ELR (cell line): ENCODE measurements around the gene ESYT2.

ENCODE experiments used
- DNase-seq: peaks from one replicate; pipeline ENCODE4 v3.0.0-alpha.2; 2015; ENCODE audit warnings: low read depth

ESYT2 gene

GRCh38 chr7:158805414-158805813, 23.9 kb downstream of the ESYT2 start:
- DNase-seq = no peak

- no peak for DNase-seq
These were observed 25.0 kb downstream of the ESYT2 start for GRCh38 chr7:158804335-158804734.

- DNase-seq = no peak
These were observed 25.8 kb downstream of the ESYT2 start for GRCh38 chr7:158803367-158803969.

- DNase-seq = peak; percentile 71
These were observed 26.6 kb downstream of the ESYT2 start for GRCh38 chr7:158802535-158803366.

GRCh38 chr7:158798741-158799140, 30.6 kb downstream of the ESYT2 start:
- DNase-seq = no peak

GRCh38 chr7:158796667-158797066, 32.6 kb downstream of the ESYT2 start:
- no peak for DNase-seq

GRCh38 chr7:158795272-158795671, 34.0 kb downstream of the ESYT2 start:
- no peak for DNase-seq

- no peak for DNase-seq
These were observed 38.2 kb downstream of the ESYT2 start for GRCh38 chr7:158791107-158791506.

- no peak for DNase-seq
These were observed 39.5 kb downstream of the ESYT2 start for GRCh38 chr7:158789842-158790241.

GRCh38 chr7:158786898-158787297, 42.4 kb downstream of the ESYT2 start:
- no peak for DNase-seq

- no peak for DNase-seq
These were observed 45.0 kb downstream of the ESYT2 start for GRCh38 chr7:158784270-158784669.

GRCh38 chr7:158783595-158783994, 45.7 kb downstream of the ESYT2 start:
- DNase-seq = no peak

- peak; percentile 49 for DNase-seq
These were observed 46.4 kb downstream of the ESYT2 start for GRCh38 chr7:158782761-158783401.

GRCh38 chr7:158781974-158782664, 47.2 kb downstream of the ESYT2 start:
- DNase-seq = no peak

GRCh38 chr7:158781217-158781973, 47.9 kb downstream of the ESYT2 start:
- DNase-seq = no peak

- DNase-seq = no peak
These were observed 50.0 kb downstream of the ESYT2 start for GRCh38 chr7:158779061-158780000.

- DNase-seq = peak; percentile 42
These were observed 50.8 kb downstream of the ESYT2 start for GRCh38 chr7:158778471-158778870.

GRCh38 chr7:158777793-158778192, 51.5 kb downstream of the ESYT2 start:
- no peak for DNase-seq

GRCh38 chr7:158776474-158776873, 52.8 kb downstream of the ESYT2 start:
- no peak for DNase-seq

GRCh38 chr7:158774952-158775351, 54.4 kb downstream of the ESYT2 start:
- no peak for DNase-seq

GRCh38 chr7:158772916-158773315, 56.4 kb downstream of the ESYT2 start:
- no peak for DNase-seq
